ENCODE data around the gene EVX2.

GRCh38 chr2:176096986-176097819 is 13.4 kb upstream of the EVX2 start:
- TF ChIP-seq EZH2phosphoT487 (IDR thresholded peaks at IDR 0.05) (peak; percentile 37), EZH2 (IDR thresholded peaks at IDR 0.05) (peak; percentile 58)

All from neural progenitor cell (in vitro differentiated cells).